A549 (cell line): ENCODE measurements around the gene GNRHR. TPM values are rescaled to one million over a fixed set of nuclear protein-coding genes. Genes with fewer than 3 reads are reported as not detected.
"Not testable (repeated sequence)": the region's sequence is repeated elsewhere in the genome, so short reads cannot be mapped to it uniquely, and the experiment has no call there.

Source experiments
- ATAC-seq, 2 experiments: fragments of 200-7000 bp in 1 of 2; fragments of >200 bp in 1 of 2; cut with Nextera tagmentation in 1 of 2; cut with Tn5 transposase in 1 of 2; 3 replicates each; pipeline versions ENCODE4 v1.8.0 to v1.9.1; 2018 to 2020; ENCODE audit warnings: mild to moderate bottlenecking in 1 of 2, moderate library complexity in 1 of 2
- CTCF ChIA-PET: fragments of 300-600 bp; sonication (Branson Sonifier 250); formaldehyde crosslinking; extraction: SDS; loops from one replicate; lab custom pipeline; 2021; ENCODE audit warnings: antibody characterized with exemption, inconsistent platforms; lab: Yijun Ruan, JAX
- POLR2A ChIA-PET: fragments of 350-600 bp; formaldehyde crosslinking; extraction: SDS; loops from one replicate; lab custom pipeline; 2021; ENCODE audit warnings: antibody characterized with exemption, inconsistent platforms; lab: Yijun Ruan, JAX
- DNase-seq, 2 experiments: peaks; one replicate each; pipeline versions ENCODE4 v3.0.0 to v3.0.0-alpha.2; 2011 to 2016; ENCODE audit warnings: low read depth in 1 of 2, low spot score in 1 of 2
- FAIRE-seq: peaks from 2 replicates; lab custom pipeline; 2011; peaks lifted over from hg19 to GRCh38; lab: Jason Lieb, UNC
- H3K27ac ChIP-seq, 2 experiments: fragments of >200 bp; sonication (Bioruptor Twin); formaldehyde crosslinking; 3 replicates each; pipeline ENCODE4 v1.5.1; 2016 to 2017
- H3K4me1 ChIP-seq: fragments of >200 bp; sonication (Bioruptor Twin); formaldehyde crosslinking; 3 replicates; pipeline ENCODE4 v1.6.1; 2016
- H3K4me2 ChIP-seq: fragments of >200 bp; sonication (Bioruptor Twin); formaldehyde crosslinking; 3 replicates; pipeline ENCODE4 v1.6.1; 2016
- H3K4me3 ChIP-seq: fragments of >200 bp; sonication (Bioruptor Twin); formaldehyde crosslinking; 3 replicates; pipeline ENCODE4 v1.5.1; 2016
- H3K9me3 ChIP-seq: fragments of >200 bp; sonication (Bioruptor Twin); formaldehyde crosslinking; 3 replicates; pipeline ENCODE4 v1.6.1; 2016
- ATOH8 ChIP-seq: fragments of 250-450 bp; sonication (Bioruptor Pico); IDR thresholded peaks from 2 replicates; pipeline ENCODE4 v1.5.0; 2020; ENCODE audit warnings: low read depth, mild to moderate bottlenecking, moderate library complexity
- CEBPB ChIP-seq, 2 experiments: fragments of >200 bp in 1 of 2; sonication (Bioruptor Twin) in 1 of 2; formaldehyde crosslinking in 1 of 2; IDR thresholded peaks; 2 replicates each; pipeline ENCODE4 v1.6.1; 2012 to 2016
- ESRRA ChIP-seq: fragments of 150-350 bp; IDR thresholded peaks from 2 replicates; pipeline ENCODE4 v1.6.1; 2014; ENCODE audit warnings: mild to moderate bottlenecking, low read length, borderline replicate concordance
- FOSL2 ChIP-seq, 2 experiments: fragments of 450-650 bp in 1 of 2; fragments of >200 bp in 1 of 2; sonication (Bioruptor Twin) in 1 of 2; formaldehyde crosslinking; IDR thresholded peaks; 2 replicates each; pipeline versions ENCODE4 v1.5.0 to v1.6.1; 2016 to 2020; ENCODE audit warnings: mild to moderate bottlenecking in 1 of 2, moderate library complexity in 1 of 2
- GATA3 ChIP-seq: IDR thresholded peaks from 2 replicates; pipeline ENCODE4 v1.6.1; 2012; ENCODE audit warnings: borderline replicate concordance
- HDAC2 ChIP-seq: fragments of 200-600 bp; sonication (generic); IDR thresholded peaks from 2 replicates; pipeline ENCODE4 v1.6.1; 2016
- HOXA7 ChIP-seq: fragments of 250-450 bp; sonication (Bioruptor Pico); IDR thresholded peaks from 2 replicates; pipeline ENCODE4 v1.5.0; 2020; ENCODE audit warnings: mild to moderate bottlenecking, moderate library complexity
- HOXB13 ChIP-seq: fragments of 250-450 bp; sonication (Bioruptor Pico); IDR thresholded peaks from 2 replicates; pipeline ENCODE4 v1.5.0; 2020; ENCODE audit warnings: low read depth, mild to moderate bottlenecking, moderate library complexity
- MAFK ChIP-seq: fragments of 450-650 bp; IDR thresholded peaks from 2 replicates; pipeline ENCODE4 v1.6.1; 2014; ENCODE audit not compliant: partially characterized antibody
- MAZ ChIP-seq: fragments of 150-350 bp; IDR thresholded peaks from 2 replicates; pipeline ENCODE4 v1.6.1; 2014; ENCODE audit warnings: antibody characterized with exemption, low read depth, low read length, borderline replicate concordance
- PBX3 ChIP-seq: IDR thresholded peaks from 2 replicates; pipeline ENCODE4 v1.6.1; 2012
- RFX5 ChIP-seq: fragments of 450-650 bp; IDR thresholded peaks from 2 replicates; pipeline ENCODE4 v1.7.1; 2014; ENCODE audit warnings: antibody characterized with exemption, mild to moderate bottlenecking, moderate library complexity
- SMC3 ChIP-seq: fragments of >200 bp; sonication (Bioruptor Twin); formaldehyde crosslinking; IDR thresholded peaks from 3 replicates; pipeline ENCODE4 v1.6.1; 2018; ENCODE audit warnings: inconsistent platforms
- whole genome bisulfite sequencing: methylation state at CpG from one replicate; pipeline ENCODE4 v1.1.6; 2017; ENCODE audit errors: missing lambda C conversion rate; 5-methylcytosine and 5-hydroxymethylcytosine counted together
- polyA plus RNA-seq, 4 experiments: library from polyadenylated mRNA; depleted of rRNA in 3 of 4; stranded (reverse); fragments of >200 nt; fragmentation: RNase III in 1 of 4; extraction: RNeasy Plus Mini Kit Qiagen cat#74134 plus additional on column Dnase treatment in 1 of 4; gene quantifications; 2 replicates in 3 of 4; 3 replicates in 1 of 4; pipeline ENCODE4 v1.2.3, GENCODE V29; 2011 to 2017
- TF ChIP-seq, protein P1 (sequence below): fragments of 200-600 bp; sonication (generic); IDR thresholded peaks from 2 replicates; pipeline ENCODE4 v1.6.1; 2016; ENCODE audit warnings: antibody characterized with exemption, mild to moderate bottlenecking, moderate library complexity

GNRHR gene
- polyA plus RNA-seq, 2 of the 4 experiments (the other 2 are of a cell fraction) = not detected

DNA sequence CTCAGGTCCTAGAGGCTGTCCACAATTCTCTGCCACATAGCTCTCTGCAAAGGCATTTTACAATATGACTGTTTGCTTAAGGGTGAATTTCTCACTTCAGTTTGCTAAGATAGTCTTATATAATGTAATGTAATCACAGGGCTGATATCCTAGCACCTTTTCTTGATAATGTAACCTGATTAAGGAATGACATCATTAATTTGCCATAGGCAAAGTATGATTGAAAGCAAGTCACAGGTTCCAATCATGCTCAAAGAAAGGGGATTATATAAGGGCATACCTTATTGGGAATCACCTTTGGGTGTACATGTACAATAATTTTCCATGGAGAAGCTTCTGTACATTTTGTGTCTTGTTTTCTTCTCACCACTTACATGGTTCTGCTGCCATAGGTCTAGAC is 18.9 kb downstream of the GNRHR start:
- Histone ChIP-seq H3K4me2 (no peak overlapping the region), H3K4me3 (no peak overlapping the region), H3K9me3 (no peaks in the 10 kb centered on the region), H3K27ac (no peak overlapping the region), H3K4me1 (no peaks in the 10 kb centered on the region)
- ChIA-PET CTCF (no interaction called here), POLR2A (no interaction called here)
- TF ChIP-seq HDAC2 = no peak
- TF ChIP-seq ESRRA = no peak
- TF ChIP-seq, protein P1, sequence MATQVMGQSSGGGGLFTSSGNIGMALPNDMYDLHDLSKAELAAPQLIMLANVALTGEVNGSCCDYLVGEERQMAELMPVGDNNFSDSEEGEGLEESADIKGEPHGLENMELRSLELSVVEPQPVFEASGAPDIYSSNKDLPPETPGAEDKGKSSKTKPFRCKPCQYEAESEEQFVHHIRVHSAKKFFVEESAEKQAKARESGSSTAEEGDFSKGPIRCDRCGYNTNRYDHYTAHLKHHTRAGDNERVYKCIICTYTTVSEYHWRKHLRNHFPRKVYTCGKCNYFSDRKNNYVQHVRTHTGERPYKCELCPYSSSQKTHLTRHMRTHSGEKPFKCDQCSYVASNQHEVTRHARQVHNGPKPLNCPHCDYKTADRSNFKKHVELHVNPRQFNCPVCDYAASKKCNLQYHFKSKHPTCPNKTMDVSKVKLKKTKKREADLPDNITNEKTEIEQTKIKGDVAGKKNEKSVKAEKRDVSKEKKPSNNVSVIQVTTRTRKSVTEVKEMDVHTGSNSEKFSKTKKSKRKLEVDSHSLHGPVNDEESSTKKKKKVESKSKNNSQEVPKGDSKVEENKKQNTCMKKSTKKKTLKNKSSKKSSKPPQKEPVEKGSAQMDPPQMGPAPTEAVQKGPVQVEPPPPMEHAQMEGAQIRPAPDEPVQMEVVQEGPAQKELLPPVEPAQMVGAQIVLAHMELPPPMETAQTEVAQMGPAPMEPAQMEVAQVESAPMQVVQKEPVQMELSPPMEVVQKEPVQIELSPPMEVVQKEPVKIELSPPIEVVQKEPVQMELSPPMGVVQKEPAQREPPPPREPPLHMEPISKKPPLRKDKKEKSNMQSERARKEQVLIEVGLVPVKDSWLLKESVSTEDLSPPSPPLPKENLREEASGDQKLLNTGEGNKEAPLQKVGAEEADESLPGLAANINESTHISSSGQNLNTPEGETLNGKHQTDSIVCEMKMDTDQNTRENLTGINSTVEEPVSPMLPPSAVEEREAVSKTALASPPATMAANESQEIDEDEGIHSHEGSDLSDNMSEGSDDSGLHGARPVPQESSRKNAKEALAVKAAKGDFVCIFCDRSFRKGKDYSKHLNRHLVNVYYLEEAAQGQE = no peak
- TF ChIP-seq FOSL2 (IDR thresholded peaks at IDR 0.05) = no peak
- TF ChIP-seq FOSL2 (CRISPR knock-in tag; IDR thresholded peaks at IDR 0.05) = no peak
- no peak for TF ChIP-seq HOXB13
- no peak for TF ChIP-seq CEBPB (IDR thresholded peaks at IDR 0.05)
- no peak for TF ChIP-seq HOXA7 (CRISPR knock-in tag)
- no peak for TF ChIP-seq RFX5
- FAIRE-seq = no peak
- DNase-seq = no peak
- ATAC-seq = no peak

DNA sequence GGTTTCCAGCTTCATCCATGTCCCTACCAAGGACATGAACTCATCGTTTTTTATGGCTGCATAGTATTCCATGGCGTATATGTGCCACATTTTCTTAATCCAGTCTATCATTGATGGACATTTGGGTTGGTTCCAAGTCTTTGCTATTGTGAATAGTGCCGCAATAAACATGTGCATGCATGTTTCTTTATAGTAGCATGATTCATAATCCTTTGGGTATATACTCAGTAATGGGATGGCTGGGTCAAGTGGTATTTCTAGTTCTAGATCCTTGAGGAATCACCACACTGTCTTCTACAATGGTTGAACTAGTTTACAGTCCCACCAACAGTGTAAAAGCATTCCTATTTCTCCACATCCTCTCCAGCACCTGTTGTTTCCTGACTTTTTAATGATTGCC is 23.7 kb downstream of the GNRHR start:
- WGBS = 55% methylated on average over 3 of the region's 3 CpGs
- CTCF ChIA-PET, FAIRE-seq, H3K4me2 ChIP-seq, H3K9me3 ChIP-seq, H3K4me1 ChIP-seq, H3K27ac ChIP-seq, ATAC-seq, DNase-seq, POLR2A ChIA-PET, H3K4me3 ChIP-seq: not testable (repeated sequence)

GRCh38 chr4:67727124-67727850 is 26.9 kb downstream of the GNRHR start:
- H3K4me2 ChIP-seq = no peak overlapping the region
- FAIRE-seq = no peak
- CTCF ChIA-PET = interaction anchor here (1.5 kb wide), 1 partner anchor 10 kb away, joined by 5 read pairs; no protein-coding TSS in a partner anchor
- H3K4me1 ChIP-seq = no peaks in the 10 kb centered on the region; the same call in 2 of the 3 replicates
- TF ChIP-seq SMC3 (no peak), MAZ (no peak), ATOH8 (CRISPR knock-in tag) (no peak), PBX3 (no peak), GATA3 (no peak), MAFK (peak; percentile 96)
- TF ChIP-seq, all 56 proteins: peak for 1
- ATAC-seq (peak; percentile 43; a peak in 4 of 6 replicates), DNase-seq (peak in 1 of 2 experiments; percentile 21)
- H3K27ac ChIP-seq = no peak overlapping the region
- POLR2A ChIA-PET = interaction anchor here (0.8 kb wide), 1 partner anchor 26 kb away, joined by 3 read pairs; the partner anchor contains the start of gene UBA6
- no peaks in the 10 kb centered on the region for H3K9me3 ChIP-seq
- no peak overlapping the region for H3K4me3 ChIP-seq
- WGBS = 39% methylated on average over 4 of the region's 4 CpGs
